Right ventricle myocardium superior (tissue), 1 donor: Measurements from ENCODE around the gene TBC1D10A. TPM values are rescaled to one million over a fixed set of nuclear protein-coding genes. Genes with fewer than 3 reads are reported as not detected.
"Not testable (repeated sequence)": the region's sequence is repeated elsewhere in the genome, so short reads cannot be mapped to it uniquely, and the experiment has no call there.

ENCODE experiments used
- ATAC-seq: fragments of 200-7000 bp; cut with Tn5 transposase; one replicate; pipeline ENCODE4 v1.9.1; 2020; ENCODE audit warnings: mild to moderate bottlenecking; ENCODE audit not compliant: poor library complexity
- DNase-seq: peaks from one replicate; pipeline ENCODE4 v3.0.0-alpha.2; 2020
- intact Hi-C: fragments of 100-400 bp; cut with DNase I; formaldehyde crosslinking; loops from one replicate; pipeline ENCODE4 v1.11.2; 2022
- total RNA-seq: library from RNA; stranded (reverse); fragmentation: NEBNext Ultra II Directional; extraction: Animal tissue kit (Norgen Biotek cat#: 25700); gene quantifications from one replicate; pipeline ENCODE4 v1.2.1, GENCODE V29; 2021
- donor health status: DM: no; HTN: yes; CAD: no; lungs with severe emphysema.

TBC1D10A gene
- total RNA-seq, 1 donor from 2014 or later = 6.5 TPM

- DNase-seq = no peak
- no peak for ATAC-seq
- intact Hi-C loops = no loop called here
Measured at GRCh38 chr22:30348809-30349208, 22.1 kb upstream of the TBC1D10A start.

GRCh38 chr22:30348404-30348803 lies 21.7 kb upstream of the TBC1D10A start:
- DNase-seq = no peak
- intact Hi-C loops = no loop called here
- no peak for ATAC-seq

GRCh38 chr22:30347255-30347892 lies 20.6 kb upstream of the TBC1D10A start:
- no peak for DNase-seq
- intact Hi-C loops = no loop called here
- no peak for ATAC-seq

GRCh38 chr22:30344447-30345200 lies 17.9 kb upstream of the TBC1D10A start:
- intact Hi-C loops = no loop called here
- ATAC-seq (no peak), DNase-seq (no peak)

- ATAC-seq (peak; percentile 90), DNase-seq (peak; percentile 90)
- intact Hi-C loops = no loop called here
Measured at GRCh38 chr22:30340911-30341685, 14.4 kb upstream of the TBC1D10A start.

GRCh38 chr22:30338802-30339201 lies 12.1 kb upstream of the TBC1D10A start:
- no peak for ATAC-seq
- intact Hi-C loops = no loop called here
- no peak for DNase-seq

GRCh38 chr22:30338341-30338740 lies 11.6 kb upstream of the TBC1D10A start:
- ATAC-seq, intact Hi-C loops, DNase-seq: not testable (repeated sequence)

- DNase-seq (no peak), ATAC-seq (peak; percentile 9)
- intact Hi-C loops = no loop called here
Measured at GRCh38 chr22:30337461-30337778, 10.7 kb upstream of the TBC1D10A start.

- intact Hi-C loops = no loop called here
- peak; percentile 77 for DNase-seq
- peak; percentile 83 for ATAC-seq
Measured at GRCh38 chr22:30336752-30337460, 10.2 kb upstream of the TBC1D10A start.

- intact Hi-C loops = no loop called here
- DNase-seq (no peak), ATAC-seq (no peak)
Measured at GRCh38 chr22:30335236-30335635, 8.5 kb upstream of the TBC1D10A start.

- ATAC-seq (no peak), DNase-seq (no peak)
- intact Hi-C loops = no loop called here
Measured at GRCh38 chr22:30334646-30335045, 7.9 kb upstream of the TBC1D10A start.

GRCh38 chr22:30333707-30334087 lies 7.0 kb upstream of the TBC1D10A start:
- intact Hi-C loops = no loop called here
- no peak for DNase-seq
- ATAC-seq = no peak

GRCh38 chr22:30332994-30333706 lies 6.4 kb upstream of the TBC1D10A start:
- intact Hi-C loops = no loop called here
- DNase-seq (no peak), ATAC-seq (no peak)

GRCh38 chr22:30332551-30332950 lies 5.8 kb upstream of the TBC1D10A start:
- ATAC-seq (no peak), DNase-seq (no peak)
- intact Hi-C loops = no loop called here

GRCh38 chr22:30328466-30329049 lies 1.8 kb upstream of the TBC1D10A start:
- no peak for DNase-seq
- intact Hi-C loops = no loop called here

GRCh38 chr22:30327864-30328345 lies 1.2 kb upstream of the TBC1D10A start:
- DNase-seq (no peak), ATAC-seq (no peak)
- intact Hi-C loops = loop anchor here (2.0 kb wide), 1 partner anchor 39 kb away; the partner anchor contains the start of gene CASTOR1

More at GRCh38 chr22:30328466-30329049, 1.8 kb upstream of the TBC1D10A start:
- no peak for ATAC-seq

GRCh38 chr22:30326255-30326705 lies 461 bp downstream of the TBC1D10A start:
- DNase-seq (peak; percentile 57), ATAC-seq (peak; percentile 50)
- intact Hi-C loops = loop anchor here (2.0 kb wide), 1 partner anchor 37 kb away; the partner anchor contains the start of gene CASTOR1
